Activated CD4-positive, alpha-beta T cell treated with anti-CD3 and anti-CD28 coated beads, Interleukin-2, amount 50 U/mL, for 16 hours (primary cell): Measurements from ENCODE around the gene ST3GAL5.
A peak's percentile ranks its signal among the peaks of the same experiment; 100 is the strongest.

Source experiments
- DNase-seq: peaks from one replicate; pipeline ENCODE4 v3.0.0-alpha.2; 2020

The ST3GAL5 gene

DNA sequence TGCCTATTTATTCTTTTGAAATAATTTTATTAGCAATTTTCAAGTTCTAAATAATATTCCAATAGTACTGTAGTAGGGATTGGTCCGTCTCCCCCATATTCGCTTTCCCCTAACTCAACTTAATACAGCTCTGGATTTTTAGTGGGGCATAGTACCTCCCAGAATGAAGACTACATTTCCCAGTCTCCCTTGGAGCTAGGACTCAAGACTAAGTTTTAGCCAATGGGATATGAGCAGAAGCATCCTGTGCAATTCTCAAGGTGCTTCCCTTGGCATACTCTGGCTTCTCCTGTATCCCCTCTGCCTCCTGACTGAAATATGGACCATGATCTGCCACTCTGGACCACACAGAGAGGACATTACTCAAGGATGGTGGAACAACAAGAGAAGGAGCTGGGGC, 24.1 kb downstream of the ST3GAL5 start:
- no peak for DNase-seq

DNA sequence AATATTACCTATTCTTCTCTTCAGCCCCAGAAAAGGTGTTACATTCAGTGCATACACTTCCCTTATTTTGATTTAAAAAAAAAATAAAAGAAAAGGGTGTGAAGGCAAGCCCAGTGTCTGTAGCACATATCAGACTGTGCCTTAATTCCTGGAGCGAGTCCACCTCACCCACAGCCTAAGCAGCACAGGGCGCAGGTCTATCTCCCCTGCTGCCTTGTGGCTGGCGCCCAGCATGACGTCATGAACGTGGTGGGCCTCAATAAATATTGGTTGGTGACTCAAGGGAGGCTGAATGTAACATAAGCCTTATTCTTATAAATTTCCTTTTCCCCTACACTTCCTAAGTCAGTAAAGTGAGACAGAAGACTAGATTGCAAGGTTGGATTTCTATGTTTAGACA, 26.4 kb downstream of the ST3GAL5 start:
- DNase-seq: peak; percentile 31

DNA sequence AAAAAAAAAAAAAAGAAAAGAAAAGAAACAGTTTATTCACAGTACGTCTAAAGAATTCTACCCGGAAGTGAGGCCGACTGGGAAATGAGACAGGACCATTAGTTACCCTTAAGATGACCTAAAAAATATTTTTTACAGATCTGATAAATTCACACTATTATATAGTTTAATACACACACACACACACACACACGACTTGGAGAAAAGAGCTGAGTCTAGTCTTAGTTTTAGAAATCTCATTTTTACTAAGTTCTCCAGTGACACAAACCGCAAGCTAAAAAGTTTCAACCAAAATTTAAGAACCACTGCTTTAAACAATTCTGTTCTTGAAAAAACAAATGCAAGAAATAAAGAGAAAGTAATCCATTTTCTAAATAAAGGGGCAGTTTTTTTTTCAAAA, 27.1 kb downstream of the ST3GAL5 start:
- peak; percentile 63 for DNase-seq

DNA sequence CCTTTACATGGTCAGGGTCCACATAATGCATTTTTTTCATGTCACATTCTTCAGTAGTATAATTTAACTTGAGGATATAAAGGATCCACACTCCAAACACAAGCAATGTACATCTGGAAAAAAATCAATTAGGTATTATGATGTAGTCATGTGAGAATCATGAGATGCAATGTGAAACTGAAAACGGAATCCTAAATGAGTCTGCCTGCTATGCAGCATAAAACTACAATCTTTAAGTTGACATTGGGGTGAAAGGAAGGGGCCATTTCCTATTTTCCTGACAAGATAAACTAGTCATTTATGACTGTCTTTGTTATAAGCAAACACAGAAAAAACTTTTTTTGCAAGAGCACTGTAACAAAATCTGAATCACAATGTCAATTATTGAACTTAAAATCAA, 27.6 kb downstream of the ST3GAL5 start:
- peak; percentile 79 for DNase-seq

DNA sequence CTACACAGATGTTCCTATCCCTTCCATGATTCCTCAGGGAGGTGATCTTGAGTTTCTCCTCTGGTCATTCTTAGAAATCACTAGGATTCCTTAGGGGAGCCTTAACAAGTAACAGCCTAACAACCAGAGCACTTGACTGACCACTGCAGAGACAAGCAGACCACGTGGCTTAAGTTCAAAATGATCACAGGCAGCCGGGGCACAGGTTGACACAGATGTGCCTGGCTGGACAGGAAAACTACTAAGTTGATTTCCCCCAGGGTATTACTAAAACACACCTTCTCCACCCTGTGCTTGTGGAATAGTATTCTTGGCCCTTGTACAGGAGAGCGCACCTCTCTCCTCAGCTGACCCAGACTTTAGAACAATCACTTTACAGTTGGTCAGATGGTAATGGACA, 29.9 kb downstream of the ST3GAL5 start:
- no peak for DNase-seq

DNA sequence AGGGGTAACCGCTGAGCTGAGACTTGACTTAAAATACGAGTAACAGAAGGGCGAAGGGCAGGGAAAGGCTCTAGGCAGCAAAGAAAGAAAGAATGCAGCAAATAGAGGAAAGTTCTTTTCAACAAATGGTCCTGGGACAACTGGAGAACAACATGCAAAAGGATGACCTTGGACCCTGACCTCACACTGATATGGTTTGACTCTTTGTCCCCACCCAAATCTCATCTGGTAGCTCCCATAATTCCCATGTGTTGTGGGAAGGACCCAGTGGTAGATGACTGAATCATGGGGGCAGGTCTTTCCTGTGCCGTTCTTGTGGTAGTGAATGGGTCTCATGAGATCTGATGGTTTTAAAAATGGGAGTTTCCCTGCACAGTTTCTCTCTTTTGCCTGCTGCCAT, 33.9 kb downstream of the ST3GAL5 start:
- no peak for DNase-seq

DNA sequence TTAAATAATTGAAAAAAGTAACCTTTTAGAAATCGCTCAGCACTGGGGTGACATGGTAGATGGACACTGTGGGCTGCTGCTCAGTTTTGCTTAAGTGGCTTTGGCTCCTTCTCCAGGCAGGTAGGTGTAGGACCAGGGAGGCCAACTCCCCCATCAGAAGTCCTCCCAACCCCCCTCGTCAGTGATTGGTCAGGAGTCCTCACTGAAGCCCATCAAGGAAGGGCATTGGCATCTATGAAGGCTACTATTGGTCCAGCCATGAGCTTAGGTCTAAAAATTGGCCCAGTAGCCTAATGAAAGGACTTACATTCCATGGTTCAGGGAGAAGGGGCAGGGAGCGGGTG, 34.7 kb downstream of the ST3GAL5 start:
- no peak for DNase-seq

DNA sequence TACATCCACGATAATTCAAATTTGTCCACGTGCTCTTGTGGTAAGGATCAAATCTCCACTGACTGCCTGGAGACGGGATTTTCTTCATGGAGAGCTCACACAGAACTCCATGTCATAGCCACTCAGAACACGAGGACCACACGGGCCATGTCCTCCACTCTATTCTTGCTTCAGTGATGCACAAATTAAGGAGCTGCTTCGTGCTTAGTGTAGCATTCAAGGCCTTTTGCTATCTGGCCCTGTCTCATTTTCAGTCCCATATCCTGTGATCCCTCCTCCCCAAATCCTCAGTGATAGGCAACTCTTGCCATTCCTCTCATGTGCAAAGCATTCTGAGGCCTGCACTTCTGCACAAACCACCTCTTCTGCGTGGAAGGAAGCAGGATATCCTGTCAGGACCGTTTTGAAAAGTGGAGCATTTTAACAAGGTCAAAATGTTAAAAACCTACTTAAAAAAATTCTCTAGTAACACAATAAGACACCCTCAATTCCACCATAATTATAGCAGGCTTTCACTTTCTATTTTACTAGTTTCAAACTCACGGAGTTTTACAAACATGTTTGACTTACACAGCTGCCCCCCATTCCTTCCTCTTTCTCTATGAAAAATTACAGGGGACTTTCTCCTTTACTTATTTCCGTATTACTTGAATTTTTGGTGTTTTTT, 35.2 kb downstream of the ST3GAL5 start:
- DNase-seq: peak; percentile 66

DNA sequence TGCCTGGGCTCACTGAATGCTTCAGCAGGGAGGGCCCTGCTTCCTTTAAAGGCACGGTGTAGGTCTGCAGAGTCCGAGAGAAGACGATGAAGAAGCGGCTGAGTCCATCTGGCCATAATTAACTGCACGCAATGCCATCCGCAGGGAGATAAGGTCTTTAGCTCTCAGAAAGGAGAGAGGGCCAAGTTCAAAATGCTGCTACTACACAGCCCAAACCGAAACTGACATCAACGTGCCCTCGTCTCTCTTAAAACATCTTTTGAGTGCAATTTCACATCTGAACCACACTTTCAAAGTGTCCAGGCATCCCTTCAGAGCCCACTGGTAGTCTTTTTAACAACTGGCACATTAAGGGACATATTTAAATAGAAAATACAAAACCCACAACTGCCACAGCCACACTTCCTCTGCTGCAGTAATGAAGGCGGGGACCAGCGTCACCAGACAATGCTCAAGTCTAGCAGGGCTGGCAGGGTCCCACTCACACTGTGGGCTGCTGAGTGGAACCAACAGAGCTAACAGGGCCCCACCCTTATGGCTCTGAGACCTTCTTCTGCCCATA, 35.8 kb downstream of the ST3GAL5 start:
- peak; percentile 72 for DNase-seq

DNA sequence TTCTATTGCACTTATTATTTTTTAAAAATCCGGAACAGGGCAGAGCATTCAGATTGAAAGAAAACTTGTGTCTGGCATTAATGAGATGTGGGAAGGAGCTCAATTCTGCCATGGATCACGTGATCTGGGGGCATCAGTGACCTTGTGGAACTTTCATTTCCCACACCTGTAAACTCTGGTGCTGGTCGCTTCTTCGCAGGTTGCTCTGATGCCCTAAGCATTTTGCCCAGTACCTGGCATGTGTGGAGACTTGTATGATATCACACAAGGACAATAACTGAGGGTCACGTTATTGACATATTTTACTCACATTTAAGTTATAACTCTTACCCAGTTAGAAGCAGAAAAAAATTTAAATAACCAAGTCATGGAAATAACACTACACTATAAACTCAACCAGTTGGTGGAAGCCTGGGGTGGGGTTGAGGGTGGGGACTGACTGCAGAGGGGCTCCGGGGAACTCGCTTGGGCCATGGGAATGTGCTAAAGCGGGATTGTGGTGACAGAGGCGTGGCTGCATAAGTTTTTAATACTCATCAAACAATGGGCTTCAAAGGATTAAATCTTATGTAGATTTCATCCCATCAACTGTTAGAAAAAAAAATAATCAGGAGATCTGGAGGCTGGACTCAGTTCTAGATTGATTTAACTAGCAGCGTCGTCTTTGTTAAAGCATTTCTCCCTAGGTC, 36.5 kb downstream of the ST3GAL5 start:
- no peak for DNase-seq

DNA sequence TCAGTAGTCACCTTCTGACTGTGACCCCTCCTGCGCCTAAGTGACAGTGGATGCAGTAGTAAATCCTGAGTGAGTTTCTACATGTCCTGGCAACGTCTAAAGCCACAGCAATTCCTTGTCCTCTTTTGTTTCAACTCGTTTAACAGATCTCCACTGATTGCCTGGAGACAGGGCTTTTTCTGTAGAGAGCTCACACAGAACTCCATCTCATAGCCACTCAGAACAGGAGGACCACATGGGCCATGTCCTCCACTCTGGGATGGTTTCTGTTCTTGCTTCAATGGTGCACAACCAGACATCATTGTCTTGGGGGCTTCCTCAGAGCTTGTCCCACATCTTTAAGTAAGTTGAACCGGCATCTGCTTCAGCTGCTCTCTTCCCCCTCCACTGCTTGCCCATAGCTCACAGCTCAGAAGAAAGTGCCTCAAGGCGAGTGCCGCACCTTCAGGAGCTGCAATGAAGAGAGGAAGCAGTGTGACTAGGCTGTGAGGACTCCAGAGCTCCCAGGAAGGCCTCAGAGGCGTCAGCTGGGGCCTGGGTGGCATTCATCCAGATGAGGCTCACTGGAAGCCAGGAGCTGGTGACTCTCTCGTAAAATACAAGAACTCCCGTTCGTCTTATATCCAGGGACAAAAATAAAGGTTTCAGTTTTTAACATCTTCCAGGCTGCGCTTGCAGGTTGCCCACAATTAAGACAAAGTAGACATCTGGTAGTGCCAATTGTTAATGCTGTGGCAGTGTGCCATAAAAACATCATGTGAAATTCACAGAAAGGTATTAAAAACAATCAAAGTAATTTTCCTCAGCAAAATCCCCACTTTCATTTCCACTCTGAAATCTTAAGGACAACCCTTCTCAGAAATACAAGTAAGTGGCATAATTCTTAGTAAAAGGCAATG, 37.3 kb downstream of the ST3GAL5 start:
- no peak for DNase-seq

DNA sequence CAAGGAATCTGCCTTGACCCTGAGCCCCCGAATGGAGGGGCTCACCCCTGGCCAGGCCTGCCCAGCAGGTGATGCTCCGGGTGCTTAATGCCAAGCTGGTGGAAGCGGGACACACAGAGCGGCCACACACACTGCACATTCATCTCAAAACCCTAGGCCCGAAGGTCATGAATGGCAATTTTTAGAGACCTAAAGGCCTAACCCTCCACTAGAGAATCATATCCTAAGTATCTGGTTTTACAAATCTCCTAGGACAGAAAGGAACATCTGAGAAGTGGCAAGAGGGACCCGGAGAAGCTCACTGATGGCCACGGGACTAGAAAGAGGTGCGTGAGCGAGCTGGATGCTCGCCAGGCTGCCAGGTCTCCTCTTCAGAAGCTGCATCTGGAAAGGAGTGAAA, 38.3 kb downstream of the ST3GAL5 start:
- DNase-seq: no peak

DNA sequence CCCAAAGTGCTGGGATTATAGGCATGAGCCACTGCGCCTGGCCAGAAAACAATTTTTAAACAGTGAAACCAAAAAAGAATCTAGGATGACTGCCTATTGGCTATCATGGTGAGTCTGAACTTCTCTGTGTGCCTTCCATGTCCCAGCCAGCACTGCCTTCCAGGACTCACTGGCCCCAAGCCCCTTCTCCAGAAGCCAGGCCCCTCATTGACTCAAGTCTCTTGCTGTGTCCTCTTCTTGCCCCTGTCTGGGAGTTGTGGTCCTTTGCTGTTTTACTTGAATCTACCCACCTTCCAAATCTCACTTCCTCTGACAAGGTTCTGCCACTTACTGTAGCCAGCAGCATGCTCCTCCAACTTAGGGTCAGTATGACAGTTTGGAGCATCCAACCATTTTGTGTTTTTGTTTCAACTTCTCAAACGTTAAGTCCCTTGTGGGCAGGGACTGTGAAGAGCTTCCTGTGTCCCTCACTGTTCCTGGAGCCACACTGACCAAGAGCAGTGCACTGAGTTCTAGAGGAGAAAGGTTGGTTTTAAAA, 41.7 kb downstream of the ST3GAL5 start:
- no peak for DNase-seq

DNA sequence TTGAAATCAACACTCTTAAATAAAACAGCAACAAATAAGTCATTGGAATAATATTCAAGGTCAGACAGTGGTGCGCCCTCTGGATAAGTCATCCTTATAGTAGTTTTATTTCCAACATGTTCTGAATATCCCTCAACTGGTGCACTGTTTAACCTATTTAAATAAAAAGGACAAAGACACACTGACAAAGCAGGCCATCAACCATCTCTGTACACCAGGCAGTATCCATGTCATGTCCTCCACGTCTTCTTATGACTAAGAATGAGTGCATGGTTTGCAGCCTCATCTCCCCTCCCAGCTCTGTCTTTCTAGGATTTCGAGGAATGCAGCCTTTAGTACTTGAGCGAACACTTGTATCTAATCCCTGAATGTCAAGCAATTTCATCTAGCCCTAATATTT, 42.4 kb downstream of the ST3GAL5 start:
- DNase-seq: no peak

DNA sequence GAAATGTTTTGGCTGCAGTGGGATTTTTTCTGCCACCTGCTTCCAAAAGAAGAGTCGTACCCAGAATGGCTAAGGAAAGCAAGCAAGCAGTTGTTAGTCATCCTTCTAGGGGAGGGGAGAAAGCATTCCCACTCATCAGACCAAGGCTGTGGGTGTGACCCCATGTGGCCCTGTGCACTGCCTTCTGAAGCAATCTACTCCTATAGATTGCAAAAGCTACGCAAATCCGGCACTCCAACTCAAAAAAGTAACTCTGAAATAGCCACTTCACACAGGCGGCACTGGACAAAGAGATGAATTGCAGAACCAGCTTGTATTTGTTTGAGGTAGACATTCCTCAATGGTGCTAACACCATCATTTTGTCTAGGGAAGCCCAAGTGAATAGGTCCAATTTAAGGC, 44.3 kb downstream of the ST3GAL5 start:
- no peak for DNase-seq

DNA sequence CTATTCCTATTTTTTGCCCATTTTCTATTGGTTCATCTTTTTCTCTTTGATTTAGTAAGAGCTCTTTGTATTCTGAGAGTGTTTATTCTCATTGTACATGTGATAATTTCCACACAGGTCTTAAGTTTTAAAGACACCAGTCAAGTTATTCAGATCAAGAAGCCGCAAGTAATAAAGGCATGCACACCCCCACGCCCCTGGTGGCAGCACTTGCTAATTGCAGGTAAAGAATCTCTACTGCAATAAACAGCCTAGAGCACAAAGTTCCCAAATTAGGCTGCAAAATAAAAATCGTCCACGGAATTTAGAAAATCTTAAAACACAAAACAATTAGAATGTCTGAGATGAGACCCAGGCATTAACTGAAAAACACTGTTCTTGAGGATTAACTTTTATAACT, 45.2 kb downstream of the ST3GAL5 start:
- peak; percentile 44 for DNase-seq

DNA sequence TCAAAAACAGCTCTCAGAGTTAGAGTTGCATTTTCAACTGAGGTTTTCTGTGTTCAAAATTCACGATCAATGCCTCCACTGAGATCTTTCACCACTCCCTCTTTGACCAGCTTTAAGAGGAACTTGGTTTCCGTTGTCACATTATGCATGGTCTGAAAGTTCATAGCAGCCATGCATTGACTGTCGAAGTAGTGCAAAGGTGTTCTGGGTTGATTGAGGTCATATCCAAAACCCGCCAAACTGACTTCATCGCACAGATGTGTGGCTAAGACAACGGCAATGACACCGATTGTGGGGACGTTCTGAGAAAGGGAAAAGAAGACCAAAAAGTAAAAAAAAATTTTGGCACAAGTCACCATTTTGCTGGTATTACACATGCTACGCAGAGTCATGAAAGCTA, 48.7 kb downstream of the ST3GAL5 start:
- peak; percentile 23 for DNase-seq

DNA sequence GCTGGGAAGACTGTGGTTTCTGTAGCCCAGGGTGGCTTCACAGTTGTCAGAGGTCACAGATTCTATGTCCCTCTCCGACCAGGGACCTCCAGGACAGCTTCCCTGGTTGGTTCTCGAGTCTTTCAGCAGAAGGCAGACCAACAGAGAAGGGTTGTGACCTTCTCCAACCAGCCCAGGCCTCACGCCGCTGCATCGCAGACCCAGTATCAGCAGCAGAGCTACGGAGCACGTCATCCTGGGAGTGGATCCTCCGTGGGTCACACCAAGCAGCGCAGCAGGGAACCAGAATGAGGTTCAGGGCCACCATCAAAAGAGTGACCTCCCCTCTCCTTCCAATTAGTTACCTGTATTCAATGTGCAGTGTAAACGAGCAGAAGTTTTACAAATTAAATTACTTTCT, 49.3 kb downstream of the ST3GAL5 start:
- DNase-seq: no peak

DNA sequence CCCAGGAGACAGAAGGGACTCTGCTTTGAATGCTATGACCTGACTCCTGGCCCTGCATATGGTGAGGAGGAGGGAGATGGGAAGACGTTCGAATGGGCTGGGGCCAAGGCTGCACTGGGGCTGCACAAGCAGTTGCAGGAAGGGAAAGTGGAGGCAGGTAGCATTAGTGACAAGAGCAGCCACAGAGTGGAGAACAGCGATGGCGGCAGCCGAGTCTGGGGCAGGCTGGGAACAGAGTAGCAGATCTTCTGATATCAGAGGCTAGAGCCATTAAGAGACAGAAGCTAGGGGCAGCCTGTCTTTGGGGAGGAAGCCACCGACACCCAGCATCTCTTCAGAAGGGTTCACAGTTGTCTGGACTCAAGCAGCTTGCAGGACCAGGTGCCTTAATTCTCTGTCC, 50.1 kb downstream of the ST3GAL5 start:
- no peak for DNase-seq

DNA sequence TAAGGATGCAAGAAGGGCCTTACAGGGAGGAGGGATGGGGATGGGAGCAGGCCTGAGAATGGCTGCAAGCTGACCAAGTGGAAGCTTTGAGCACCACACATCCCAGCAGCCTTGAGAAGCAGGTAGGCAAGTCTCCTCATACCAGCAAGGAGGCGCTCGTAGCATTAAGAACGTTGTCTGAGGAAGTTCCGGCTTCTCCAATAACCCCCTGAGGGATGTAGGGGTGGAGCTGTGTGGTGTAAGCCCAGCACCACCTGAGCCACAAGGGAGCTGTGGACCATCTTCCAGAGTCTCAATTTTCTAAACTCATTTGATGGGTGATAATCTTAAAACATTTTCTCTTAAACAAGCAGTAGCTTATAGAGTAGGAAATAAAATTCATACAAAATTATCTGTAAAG, 50.6 kb downstream of the ST3GAL5 start:
- no peak for DNase-seq

DNA sequence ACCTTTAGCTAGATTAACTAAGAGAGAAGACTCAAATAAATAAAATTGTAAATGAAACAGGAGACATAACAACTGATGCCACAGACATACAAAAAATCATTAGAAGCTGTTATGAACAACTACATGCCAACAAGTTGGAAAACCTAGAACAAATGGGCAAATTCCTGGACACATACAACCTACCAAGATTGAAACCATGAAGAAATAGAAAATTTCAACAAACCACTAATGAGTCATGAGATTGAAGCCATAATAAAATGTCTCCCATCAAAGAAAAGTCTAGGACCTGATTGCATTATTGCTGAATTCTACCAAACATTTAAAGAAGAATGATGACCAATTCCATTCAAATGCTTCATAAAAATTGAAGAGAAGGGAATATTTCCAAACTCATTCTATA, 54.3 kb downstream of the ST3GAL5 start:
- DNase-seq: no peak

DNA sequence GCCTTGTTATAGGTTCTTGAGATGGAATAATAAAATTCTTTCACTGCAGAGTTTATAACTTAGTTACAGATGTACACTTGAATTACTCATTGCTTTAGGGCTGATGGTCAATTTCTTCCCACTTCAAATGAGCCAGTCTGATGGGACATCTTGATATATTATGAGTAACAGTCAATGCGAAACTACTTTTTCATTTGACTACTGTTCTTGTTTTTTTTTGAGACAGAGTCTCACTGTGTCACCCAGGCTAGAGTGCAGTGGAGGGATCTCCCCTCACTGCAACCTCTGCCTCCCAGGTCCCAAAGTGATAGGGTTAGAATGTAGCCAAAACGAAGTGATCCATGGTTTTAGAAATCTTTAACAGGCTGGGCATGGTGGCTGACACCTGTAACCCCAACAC, 57.1 kb downstream of the ST3GAL5 start:
- DNase-seq: peak; percentile 54

DNA sequence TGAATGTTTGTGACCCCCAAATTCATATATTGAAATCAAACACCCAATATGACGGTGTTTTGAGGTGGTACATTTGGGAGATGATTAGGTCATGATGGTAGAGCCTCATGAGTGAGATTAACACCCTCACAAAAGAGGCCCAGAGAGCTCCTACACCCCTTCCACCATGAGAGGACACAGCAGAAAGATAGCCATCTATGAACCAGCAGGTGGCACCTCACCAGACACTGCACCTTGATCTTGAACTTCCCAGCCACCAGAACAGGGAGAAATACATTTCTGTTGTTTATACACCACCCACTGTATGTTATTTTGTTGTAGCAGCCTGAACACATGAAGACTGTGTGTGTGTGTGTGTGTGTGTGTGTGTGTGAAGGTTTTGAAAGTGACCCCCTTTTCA, 58.1 kb downstream of the ST3GAL5 start:
- DNase-seq: peak; percentile 21
